Smooth muscle cell (in vitro differentiated cells): ENCODE data around the gene ECE2. TPM values are rescaled to one million over a fixed set of nuclear protein-coding genes. Genes with fewer than 3 reads are reported as not detected.

ENCODE experiments used
- DNase-seq: peaks from one replicate; lab custom pipeline; 2025; ENCODE audit not compliant: unreplicated experiment; lab: John Stamatoyannopoulos, UW
- H2AFZ ChIP-seq: fragments of 200-600 bp; sonication (generic); 2 replicates; pipeline ENCODE4 v1.6.0; 2016; ENCODE audit warnings: antibody characterized with exemption, low read depth, mild to moderate bottlenecking
- H3F3A ChIP-seq: fragments of 200-600 bp; sonication (generic); 2 replicates; pipeline ENCODE4 v1.6.0; 2017; ENCODE audit warnings: antibody characterized with exemption, low read depth
- H3K27ac ChIP-seq: fragments of 200-600 bp; sonication (generic); 2 replicates; pipeline ENCODE4 v1.5.1; 2016; ENCODE audit warnings: low read depth, mild to moderate bottlenecking
- H3K27me3 ChIP-seq: fragments of 200-600 bp; sonication (generic); 2 replicates; pipeline ENCODE4 v1.6.1; 2016; ENCODE audit warnings: low read depth, mild to moderate bottlenecking
- H3K36me3 ChIP-seq: fragments of 200-600 bp; sonication (generic); 2 replicates; pipeline ENCODE4 v1.5.1; 2016; ENCODE audit warnings: low read depth
- H3K4me1 ChIP-seq: fragments of 200-600 bp; sonication (generic); 2 replicates; pipeline ENCODE4 v1.5.1; 2016; ENCODE audit warnings: low read depth
- H3K4me2 ChIP-seq: fragments of 200-600 bp; sonication (generic); 2 replicates; pipeline ENCODE4 v1.6.0; 2016; ENCODE audit warnings: mild to moderate bottlenecking
- H3K4me3 ChIP-seq: fragments of 200-600 bp; sonication (generic); 2 replicates; pipeline ENCODE4 v1.5.1; 2016; ENCODE audit warnings: mild to moderate bottlenecking
- H3K79me2 ChIP-seq: fragments of 200-600 bp; sonication (generic); 2 replicates; pipeline ENCODE4 v1.6.0; 2016; ENCODE audit warnings: low read depth, mild to moderate bottlenecking
- H3K9ac ChIP-seq: fragments of 200-600 bp; sonication (generic); 2 replicates; pipeline ENCODE4 v1.6.0; 2016; ENCODE audit warnings: low read depth
- H3K9me3 ChIP-seq: fragments of 200-600 bp; sonication (generic); replicated peaks from 2 replicates; pipeline ENCODE4 v1.5.1; 2016; ENCODE audit warnings: low read depth
- H4K20me1 ChIP-seq: fragments of 200-600 bp; sonication (generic); 2 replicates; pipeline ENCODE4 v1.6.0; 2016; ENCODE audit warnings: low read depth
- WGBS: methylation state at CpG from one replicate; pipeline ENCODE4 v1.1.7; 2016; ENCODE audit warnings: low lambda C conversion rate; 5-methylcytosine and 5-hydroxymethylcytosine counted together
- polyA plus RNA-seq: library from polyadenylated mRNA; unstranded; fragments of >200 nt; fragmentation: Nextera tagmentation; extraction: Ambion mirVana; gene quantifications from 2 replicates; pipeline ENCODE4 v1.2.1, GENCODE V29; 2016
- total RNA-seq: library from RNA; depleted of rRNA; stranded (reverse); fragments of >200 nt; gene quantifications from 2 replicates; pipeline ENCODE4 v1.2.3, GENCODE V29; 2014
- TF ChIP-seq, protein P1 (sequence below): fragments of 200-600 bp; sonication (generic); IDR thresholded peaks from 2 replicates; pipeline ENCODE4 v1.5.1; 2017; ENCODE audit warnings: borderline replicate concordance, mild to moderate bottlenecking, antibody characterized with exemption; ENCODE audit not compliant: insufficient read depth, poor library complexity, severe bottlenecking

Gene ECE2
- total and polyA plus RNA-seq, 2 experiments from 2014 or later, result not detected

DNA sequence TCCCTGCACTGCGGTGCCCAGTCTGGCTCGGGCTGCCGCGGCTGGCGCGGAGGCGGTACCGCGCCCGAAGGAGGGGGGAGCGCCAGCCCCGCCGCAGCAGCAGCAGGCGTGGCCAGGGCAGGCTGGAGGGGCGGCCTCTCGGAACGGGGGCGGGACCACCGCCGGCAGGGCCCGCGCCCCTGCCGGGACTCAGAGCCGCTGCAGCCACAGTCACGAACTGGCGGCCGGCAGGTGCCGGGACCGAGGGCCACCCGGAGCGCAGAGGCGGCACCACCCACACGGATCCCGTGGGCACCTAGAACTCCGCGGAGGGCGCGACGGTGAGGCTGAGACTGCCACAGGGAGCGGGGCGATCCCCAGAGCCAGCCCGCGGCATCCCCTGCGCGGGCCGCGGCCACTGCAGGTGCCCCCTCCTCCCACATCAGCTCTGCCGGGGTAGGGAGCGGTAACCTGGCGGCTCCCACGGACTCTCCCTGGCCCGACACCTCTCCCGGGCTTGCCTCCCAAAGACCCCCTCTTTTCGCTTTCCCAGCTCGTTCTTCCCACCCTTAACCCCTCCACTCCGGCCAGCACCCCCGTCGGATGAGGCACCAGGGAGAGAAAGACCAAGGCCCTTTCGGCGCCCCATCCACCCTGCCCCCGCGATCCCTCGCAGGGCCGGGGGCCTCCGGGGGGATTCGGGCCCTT, 46.3 kb upstream of the ECE2 start, which contains the start of gene VWA5B2:
Gene VWA5B2, plus strand, starts transcription at position 192 of the 687 bp plus-strand sequence. CDS start 944 bp downstream, outside the sequence.
- H3K4me1 ChIP-seq, result peaks cover 9% of the 10 kb centered on the region
- no peaks in the 10 kb centered on the region for H4K20me1 ChIP-seq
- WGBS, result 2% methylated on average over 37 of the region's 66 CpGs
- TF ChIP-seq, protein P1, sequence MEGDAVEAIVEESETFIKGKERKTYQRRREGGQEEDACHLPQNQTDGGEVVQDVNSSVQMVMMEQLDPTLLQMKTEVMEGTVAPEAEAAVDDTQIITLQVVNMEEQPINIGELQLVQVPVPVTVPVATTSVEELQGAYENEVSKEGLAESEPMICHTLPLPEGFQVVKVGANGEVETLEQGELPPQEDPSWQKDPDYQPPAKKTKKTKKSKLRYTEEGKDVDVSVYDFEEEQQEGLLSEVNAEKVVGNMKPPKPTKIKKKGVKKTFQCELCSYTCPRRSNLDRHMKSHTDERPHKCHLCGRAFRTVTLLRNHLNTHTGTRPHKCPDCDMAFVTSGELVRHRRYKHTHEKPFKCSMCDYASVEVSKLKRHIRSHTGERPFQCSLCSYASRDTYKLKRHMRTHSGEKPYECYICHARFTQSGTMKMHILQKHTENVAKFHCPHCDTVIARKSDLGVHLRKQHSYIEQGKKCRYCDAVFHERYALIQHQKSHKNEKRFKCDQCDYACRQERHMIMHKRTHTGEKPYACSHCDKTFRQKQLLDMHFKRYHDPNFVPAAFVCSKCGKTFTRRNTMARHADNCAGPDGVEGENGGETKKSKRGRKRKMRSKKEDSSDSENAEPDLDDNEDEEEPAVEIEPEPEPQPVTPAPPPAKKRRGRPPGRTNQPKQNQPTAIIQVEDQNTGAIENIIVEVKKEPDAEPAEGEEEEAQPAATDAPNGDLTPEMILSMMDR, result peak; percentile 8
- no peak within 1 kb of the TSS for H2AFZ ChIP-seq
- DNase-seq, result peak; percentile 17
- H3K4me2 ChIP-seq, result peak within 1 kb of the TSS; percentile 86
- no peak within 1 kb of the TSS for H3K27ac ChIP-seq
- peaks cover 90% of the 10 kb centered on the region for H3K27me3 ChIP-seq
- H3K79me2 ChIP-seq, result no peaks in the 10 kb centered on the region
- H3K9me3 ChIP-seq, result no peaks in the 10 kb centered on the region
- H3F3A ChIP-seq, result no peaks in the 10 kb centered on the region
- H3K9ac ChIP-seq, result no peak within 1 kb of the TSS
- peak within 1 kb of the TSS; percentile 43 for H3K4me3 ChIP-seq
- H3K36me3 ChIP-seq, result no peaks in the 10 kb centered on the region

DNA sequence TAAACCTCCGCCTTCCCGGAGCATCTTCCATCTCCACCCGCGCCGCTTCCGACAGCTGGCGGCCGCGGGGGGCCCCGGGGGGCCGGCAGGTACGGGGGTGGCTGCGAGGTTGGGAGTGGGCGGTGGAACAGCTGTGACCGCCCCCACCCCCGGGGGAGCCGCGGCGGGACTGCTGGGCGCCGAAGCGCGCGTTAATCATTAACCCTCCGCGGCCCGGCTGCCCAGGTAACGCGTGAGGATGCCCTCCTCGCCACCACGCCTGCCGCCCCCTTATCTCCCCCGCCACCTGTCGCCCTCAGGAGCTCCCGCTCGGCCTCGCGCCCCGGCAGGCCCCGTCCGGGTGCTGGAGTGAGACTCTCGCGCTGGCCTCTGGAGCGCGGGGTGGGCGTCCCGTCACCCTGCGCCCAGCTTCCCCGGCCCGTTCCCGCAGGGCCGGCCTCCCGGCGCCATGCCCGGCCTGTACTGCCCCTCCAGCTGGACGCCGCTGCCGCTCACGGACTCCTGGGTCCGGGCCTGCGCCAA, 45.7 kb upstream of the ECE2 start:
- no peaks in the 10 kb centered on the region for H3F3A ChIP-seq
- no peak for DNase-seq
- no peak overlapping the region for H2AFZ ChIP-seq
- no peaks in the 10 kb centered on the region for H3K79me2 ChIP-seq
- WGBS, result 3% methylated on average over 26 of the region's 61 CpGs
- peak overlapping the region; percentile 86 for H3K4me2 ChIP-seq
- no peak overlapping the region for H3K9ac ChIP-seq
- peak overlapping the region; percentile 43 for H3K4me3 ChIP-seq
- no peak overlapping the region for H3K27ac ChIP-seq
- H3K36me3 ChIP-seq, result no peaks in the 10 kb centered on the region
- H3K9me3 ChIP-seq, result no peaks in the 10 kb centered on the region
- TF ChIP-seq, protein P1, result no peak
- peaks cover 94% of the 10 kb centered on the region for H3K27me3 ChIP-seq
- H3K4me1 ChIP-seq, result peaks cover 9% of the 10 kb centered on the region
- no peaks in the 10 kb centered on the region for H4K20me1 ChIP-seq

DNA sequence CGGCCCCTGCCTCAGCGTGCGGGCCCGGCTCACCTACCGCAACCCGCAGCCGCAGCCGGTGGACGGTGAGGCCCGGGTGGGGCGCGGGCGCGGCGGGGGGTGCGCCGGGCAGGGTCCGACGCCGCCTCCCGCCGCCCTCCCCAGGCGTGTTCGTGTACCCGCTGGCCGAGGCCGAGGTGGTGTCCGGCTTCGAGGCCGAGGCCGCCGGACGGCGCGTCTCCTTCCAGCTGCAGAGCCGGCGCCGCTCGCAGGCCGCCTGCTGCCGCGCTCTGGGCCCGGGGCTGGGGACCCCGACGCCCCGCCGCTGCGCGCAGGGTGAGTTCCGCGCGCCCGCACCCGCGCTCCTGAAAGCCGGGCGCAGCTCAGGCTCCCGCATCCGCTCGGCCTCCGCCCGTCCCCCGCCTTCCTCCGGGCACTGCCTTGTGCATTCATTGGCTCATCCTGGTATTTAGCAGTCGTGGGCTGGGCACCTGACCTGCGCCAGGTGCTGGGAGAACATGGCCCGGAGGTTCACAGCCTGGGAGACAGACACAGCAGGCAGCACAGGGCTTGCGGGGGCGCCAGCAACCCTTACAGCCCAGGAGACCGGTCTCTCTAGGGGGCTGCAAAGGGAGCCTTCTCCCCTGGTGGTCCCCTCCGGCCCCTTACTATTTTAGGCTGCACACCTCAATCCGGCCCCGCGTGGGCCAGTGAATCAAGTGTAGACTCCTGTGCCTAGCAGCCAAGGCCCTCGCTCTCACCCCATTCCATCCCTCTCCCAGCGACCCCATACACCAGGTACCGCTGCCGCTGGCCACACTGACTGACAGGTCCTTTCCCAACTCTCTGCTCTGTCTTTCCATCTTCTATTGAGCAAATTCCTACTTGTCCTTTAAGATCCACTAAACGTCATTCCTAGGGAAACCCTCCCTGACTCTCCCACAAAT, 45.0 kb upstream of the ECE2 start:
- peak overlapping the region; percentile 43 for H3K4me3 ChIP-seq
- H3K27me3 ChIP-seq, result peaks cover 87% of the 10 kb centered on the region

More for the DNA sequence above, 45.0 kb upstream of the ECE2 start:
- H3K9me3 ChIP-seq, result no peaks in the 10 kb centered on the region
- H4K20me1 ChIP-seq, result no peaks in the 10 kb centered on the region
- WGBS, result 15% methylated on average over 56 of the region's 79 CpGs
- no peak overlapping the region for H3K27ac ChIP-seq
- H3F3A ChIP-seq, result no peaks in the 10 kb centered on the region
- no peak for DNase-seq
- H3K79me2 ChIP-seq, result no peaks in the 10 kb centered on the region
- peaks cover 9% of the 10 kb centered on the region for H3K4me1 ChIP-seq
- no peak overlapping the region for H3K9ac ChIP-seq
- H3K36me3 ChIP-seq, result no peaks in the 10 kb centered on the region
- H3K4me2 ChIP-seq, result peak overlapping the region; percentile 86
- TF ChIP-seq, protein P1, result no peak
- no peak overlapping the region for H2AFZ ChIP-seq
